DND-41 (cell line): Measurements from ENCODE around the gene SLC52A3.
"Not testable (repeated sequence)": the region's sequence is repeated elsewhere in the genome, so short reads cannot be mapped to it uniquely, and the experiment has no call there.

Experiments
- ATAC-seq: fragments of 200-7000 bp; cut with Tn5 transposase; 3 replicates; pipeline ENCODE4 v1.9.1; 2021; ENCODE audit warnings: low read depth; ENCODE audit not compliant: insufficient read depth
- DNase-seq: peaks from one replicate; pipeline ENCODE4 v3.0.0-alpha.2; 2020
- H2AFZ ChIP-seq: 2 replicates; pipeline ENCODE4 v1.6.0; 2012; ENCODE audit warnings: low read depth, low read length
- H3K27ac ChIP-seq: 2 replicates; pipeline ENCODE4 v1.5.1; 2012; ENCODE audit warnings: low read length, inconsistent platforms
- H3K27me3 ChIP-seq: fragments of 200-600 bp; sonication (generic); 2 replicates; pipeline ENCODE4 v1.6.0; 2012; ENCODE audit warnings: low read length, mild to moderate bottlenecking, inconsistent platforms; ENCODE audit not compliant: insufficient read depth, poor library complexity
- H3K36me3 ChIP-seq: 2 replicates; pipeline ENCODE4 v1.5.1; 2012; ENCODE audit warnings: low read length, inconsistent platforms; ENCODE audit not compliant: insufficient read depth
- H3K4me1 ChIP-seq: 2 replicates; pipeline ENCODE4 v1.5.1; 2012; ENCODE audit warnings: mild to moderate bottlenecking, low read length; ENCODE audit not compliant: insufficient read depth
- H3K4me2 ChIP-seq: 2 replicates; pipeline ENCODE4 v1.6.0; 2012; ENCODE audit warnings: mild to moderate bottlenecking, moderate library complexity, low read length, inconsistent platforms; ENCODE audit not compliant: insufficient read depth
- H3K4me3 ChIP-seq, 2 experiments: fragments of 200-600 bp in 1 of 2; shearing (Covaris generic) in 1 of 2; 2 replicates each; pipeline ENCODE4 v1.5.1; 2012 to 2016; ENCODE audit warnings: inconsistent platforms in 2 of 2, low read length in 2 of 2, mild to moderate bottlenecking in 2 of 2, low read depth in 1 of 2, moderate library complexity in 1 of 2
- H3K79me2 ChIP-seq: 2 replicates; pipeline ENCODE4 v1.6.0; 2012; ENCODE audit warnings: low read length, inconsistent platforms; ENCODE audit not compliant: insufficient read depth
- H3K9ac ChIP-seq: 2 replicates; pipeline ENCODE4 v1.6.0; 2012; ENCODE audit warnings: low read depth, mild to moderate bottlenecking, inconsistent platforms, low read length, moderate library complexity
- H3K9me3 ChIP-seq: 2 replicates; pipeline ENCODE4 v1.5.1; 2012; ENCODE audit warnings: low read length, moderate library complexity, mild to moderate bottlenecking, inconsistent platforms; ENCODE audit not compliant: insufficient read depth, severe bottlenecking
- H4K20me1 ChIP-seq: 2 replicates; pipeline ENCODE4 v1.6.0; 2012; ENCODE audit warnings: low read length; ENCODE audit not compliant: insufficient read depth
- EZH2 ChIP-seq: IDR thresholded peaks from 3 replicates; pipeline ENCODE4 v1.6.1; 2012; ENCODE audit warnings: borderline replicate concordance, low read depth, mild to moderate bottlenecking, moderate library complexity, low read length, inconsistent platforms; ENCODE audit not compliant: severe bottlenecking
- TF ChIP-seq, protein P1 (sequence below): IDR thresholded peaks from 2 replicates; pipeline ENCODE4 v1.5.1; 2012; ENCODE audit warnings: borderline replicate concordance, low read length, moderate library complexity, mild to moderate bottlenecking; ENCODE audit not compliant: poor library complexity, severe bottlenecking; ENCODE audit errors: extremely low read depth

The SLC52A3 gene

DNA sequence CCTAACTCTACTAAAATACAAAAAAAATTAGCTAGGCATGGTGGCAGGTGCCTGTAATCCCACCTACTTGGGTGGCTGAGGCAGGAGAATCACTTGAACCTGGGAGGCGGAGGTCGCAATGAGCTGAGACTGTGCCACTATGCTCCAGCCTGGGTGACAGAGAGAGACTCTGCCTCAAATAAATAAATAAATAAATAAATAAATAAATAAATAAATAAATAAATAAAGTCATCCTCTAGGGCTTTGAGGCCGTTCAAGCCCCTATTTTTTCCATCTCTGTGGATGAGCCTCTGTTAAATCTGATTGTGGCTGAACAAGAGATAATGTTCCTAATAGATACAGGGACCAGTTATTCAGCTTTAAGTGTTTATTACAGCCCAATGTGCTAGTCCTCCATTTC, 33.4 kb upstream of the SLC52A3 start:
- Histone ChIP-seq H3K4me1 (no peaks in the 10 kb centered on the region), H4K20me1 (no peaks in the 10 kb centered on the region), H3K9ac (no peak overlapping the region), H3K27me3 (no peaks in the 10 kb centered on the region), H2AFZ (no peak overlapping the region), H3K27ac (no peak overlapping the region), H3K4me3 (no peak overlapping the region), H3K9me3 (peaks cover 16% of the 10 kb centered on the region), H3K79me2 (no peaks in the 10 kb centered on the region), H3K4me2 (no peak overlapping the region), H3K36me3 (no peaks in the 10 kb centered on the region)
- no peak for DNase-seq
- TF ChIP-seq EZH2: no peak
- TF ChIP-seq, protein P1, sequence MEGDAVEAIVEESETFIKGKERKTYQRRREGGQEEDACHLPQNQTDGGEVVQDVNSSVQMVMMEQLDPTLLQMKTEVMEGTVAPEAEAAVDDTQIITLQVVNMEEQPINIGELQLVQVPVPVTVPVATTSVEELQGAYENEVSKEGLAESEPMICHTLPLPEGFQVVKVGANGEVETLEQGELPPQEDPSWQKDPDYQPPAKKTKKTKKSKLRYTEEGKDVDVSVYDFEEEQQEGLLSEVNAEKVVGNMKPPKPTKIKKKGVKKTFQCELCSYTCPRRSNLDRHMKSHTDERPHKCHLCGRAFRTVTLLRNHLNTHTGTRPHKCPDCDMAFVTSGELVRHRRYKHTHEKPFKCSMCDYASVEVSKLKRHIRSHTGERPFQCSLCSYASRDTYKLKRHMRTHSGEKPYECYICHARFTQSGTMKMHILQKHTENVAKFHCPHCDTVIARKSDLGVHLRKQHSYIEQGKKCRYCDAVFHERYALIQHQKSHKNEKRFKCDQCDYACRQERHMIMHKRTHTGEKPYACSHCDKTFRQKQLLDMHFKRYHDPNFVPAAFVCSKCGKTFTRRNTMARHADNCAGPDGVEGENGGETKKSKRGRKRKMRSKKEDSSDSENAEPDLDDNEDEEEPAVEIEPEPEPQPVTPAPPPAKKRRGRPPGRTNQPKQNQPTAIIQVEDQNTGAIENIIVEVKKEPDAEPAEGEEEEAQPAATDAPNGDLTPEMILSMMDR: no peak
- ATAC-seq: no peak

DNA sequence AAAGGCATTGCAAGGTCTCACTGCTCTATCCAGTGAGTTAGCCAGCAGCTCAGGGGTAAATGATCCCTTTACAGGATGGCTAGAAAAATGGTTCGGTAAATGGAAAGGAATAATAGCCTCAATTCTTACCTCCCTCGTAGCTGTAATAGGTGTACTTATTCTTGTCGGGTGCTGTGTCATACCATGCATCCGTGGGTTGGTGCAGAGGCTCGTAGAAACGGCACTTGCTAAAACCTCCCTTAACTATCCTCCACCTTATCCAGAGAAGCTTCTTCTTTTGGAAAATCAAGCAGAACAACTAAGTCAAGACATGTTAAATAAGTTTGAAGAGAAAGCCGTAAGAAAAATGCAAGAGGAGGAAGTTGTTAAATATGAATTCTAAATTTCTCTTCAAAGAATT, 31.7 kb upstream of the SLC52A3 start:
- H3K27ac ChIP-seq, H3K4me2 ChIP-seq, H3K9ac ChIP-seq, H3K4me1 ChIP-seq, H3K27me3 ChIP-seq, H3K4me3 ChIP-seq, H2AFZ ChIP-seq, ATAC-seq, DNase-seq, H3K36me3 ChIP-seq, H4K20me1 ChIP-seq, H3K9me3 ChIP-seq, H3K79me2 ChIP-seq: not testable (repeated sequence)

DNA sequence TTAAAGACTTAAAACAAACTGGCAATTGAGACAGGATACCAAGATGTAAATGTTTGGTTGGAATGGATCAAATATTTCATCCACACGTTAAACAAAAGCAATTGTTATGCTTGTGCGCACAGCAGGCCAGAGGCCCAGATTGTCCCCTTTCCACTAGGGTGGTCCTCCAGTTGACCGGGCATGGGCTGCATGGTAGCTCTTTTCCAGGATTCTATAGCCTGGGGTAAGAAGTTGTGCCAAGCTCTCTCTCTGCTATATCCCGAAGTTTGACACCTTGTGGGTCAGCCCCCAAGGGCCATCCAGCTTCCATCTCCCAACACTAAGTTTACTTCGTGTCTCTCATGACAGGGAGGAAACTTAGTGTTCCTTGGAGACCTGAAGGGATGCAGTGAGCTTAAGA, 30.4 kb upstream of the SLC52A3 start:
- ATAC-seq, H3K4me3 ChIP-seq, H3K27me3 ChIP-seq, H3K79me2 ChIP-seq, H3K9ac ChIP-seq, DNase-seq, H4K20me1 ChIP-seq, H3K27ac ChIP-seq, H3K36me3 ChIP-seq, H2AFZ ChIP-seq, H3K9me3 ChIP-seq, H3K4me1 ChIP-seq, H3K4me2 ChIP-seq: not testable (repeated sequence)

DNA sequence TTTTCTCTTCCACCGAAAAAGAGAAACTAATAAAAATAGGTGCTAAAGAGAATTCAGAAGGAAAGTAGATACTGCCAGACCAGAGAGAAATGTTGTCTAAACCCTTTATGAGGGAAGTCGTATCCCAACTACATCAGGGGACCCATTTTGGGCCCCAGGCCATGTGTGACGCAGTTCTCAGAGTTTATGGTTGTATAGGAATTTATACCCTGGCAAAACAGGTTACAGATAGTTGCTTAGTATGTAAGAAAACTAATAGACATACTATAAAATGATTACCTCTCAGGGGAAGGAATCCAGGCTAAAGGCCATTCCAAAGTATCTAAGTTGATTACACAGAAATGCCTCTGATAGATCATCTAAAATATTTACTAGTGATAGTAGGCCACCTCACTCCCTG, 28.6 kb upstream of the SLC52A3 start:
- Histone ChIP-seq H3K79me2 (no peaks in the 10 kb centered on the region), H3K9me3 (peaks cover 7% of the 10 kb centered on the region), H3K36me3 (no peaks in the 10 kb centered on the region), H3K27ac (no peak overlapping the region), H3K9ac (no peak overlapping the region), H4K20me1 (no peaks in the 10 kb centered on the region), H3K4me2 (no peak overlapping the region), H3K27me3 (no peaks in the 10 kb centered on the region), H3K4me1 (no peaks in the 10 kb centered on the region), H2AFZ (no peak overlapping the region), H3K4me3 (no peak overlapping the region)
- DNase-seq: no peak
- ATAC-seq: no peak
- TF ChIP-seq EZH2: no peak
- TF ChIP-seq, protein P1: no peak

DNA sequence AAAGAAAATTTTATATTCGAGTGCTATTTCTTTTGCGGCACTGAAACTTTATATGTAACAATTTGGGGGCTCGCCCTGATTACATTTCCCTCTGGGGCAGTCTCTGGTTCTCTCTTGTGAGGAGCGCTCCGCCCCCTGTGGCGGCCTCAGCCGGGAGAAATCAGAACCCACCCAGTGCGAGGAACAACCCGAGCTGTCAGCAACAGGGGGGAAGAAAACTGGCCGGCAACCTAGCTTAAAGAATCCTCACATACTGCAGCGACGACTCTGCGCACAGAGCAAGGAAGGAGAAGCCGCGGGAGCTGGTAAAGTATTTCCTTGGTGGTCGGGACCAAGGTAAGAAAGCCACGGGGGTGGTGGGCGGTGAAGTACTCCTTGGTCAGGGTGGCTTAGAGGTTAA, 23.9 kb upstream of the SLC52A3 start:
- Histone ChIP-seq H3K27ac (no peak overlapping the region), H3K4me3 (no peak overlapping the region), H3K4me2 (no peak overlapping the region), H3K9ac (no peak overlapping the region), H3K4me1 (no peaks in the 10 kb centered on the region), H3K36me3 (no peaks in the 10 kb centered on the region), H3K79me2 (no peaks in the 10 kb centered on the region), H3K27me3 (no peaks in the 10 kb centered on the region), H3K9me3 (peaks cover 12% of the 10 kb centered on the region), H2AFZ (no peak overlapping the region), H4K20me1 (no peaks in the 10 kb centered on the region)
- ATAC-seq (no peak), DNase-seq (no peak)
- TF ChIP-seq, protein P1: no peak
- TF ChIP-seq EZH2: no peak
